Smooth muscle cell (in vitro differentiated cells): ENCODE measurements around the gene FAM177B. TPM values are rescaled to one million over a fixed set of nuclear protein-coding genes. Genes with fewer than 3 reads are reported as not detected.
A peak's percentile ranks its signal among the peaks of the same experiment; 100 is the strongest.

Experiments
- DNase-seq: peaks from one replicate; lab custom pipeline; 2025; ENCODE audit not compliant: unreplicated experiment; lab: John Stamatoyannopoulos, UW
- H2AFZ ChIP-seq: fragments of 200-600 bp; sonication (generic); 2 replicates; pipeline ENCODE4 v1.6.0; 2016; ENCODE audit warnings: antibody characterized with exemption, low read depth, mild to moderate bottlenecking
- H3F3A ChIP-seq: fragments of 200-600 bp; sonication (generic); 2 replicates; pipeline ENCODE4 v1.6.0; 2017; ENCODE audit warnings: antibody characterized with exemption, low read depth
- H3K27ac ChIP-seq: fragments of 200-600 bp; sonication (generic); 2 replicates; pipeline ENCODE4 v1.5.1; 2016; ENCODE audit warnings: low read depth, mild to moderate bottlenecking
- H3K27me3 ChIP-seq: fragments of 200-600 bp; sonication (generic); 2 replicates; pipeline ENCODE4 v1.6.1; 2016; ENCODE audit warnings: low read depth, mild to moderate bottlenecking
- H3K36me3 ChIP-seq: fragments of 200-600 bp; sonication (generic); 2 replicates; pipeline ENCODE4 v1.5.1; 2016; ENCODE audit warnings: low read depth
- H3K4me1 ChIP-seq: fragments of 200-600 bp; sonication (generic); 2 replicates; pipeline ENCODE4 v1.5.1; 2016; ENCODE audit warnings: low read depth
- H3K4me2 ChIP-seq: fragments of 200-600 bp; sonication (generic); 2 replicates; pipeline ENCODE4 v1.6.0; 2016; ENCODE audit warnings: mild to moderate bottlenecking
- H3K4me3 ChIP-seq: fragments of 200-600 bp; sonication (generic); 2 replicates; pipeline ENCODE4 v1.5.1; 2016; ENCODE audit warnings: mild to moderate bottlenecking
- H3K79me2 ChIP-seq: fragments of 200-600 bp; sonication (generic); 2 replicates; pipeline ENCODE4 v1.6.0; 2016; ENCODE audit warnings: low read depth, mild to moderate bottlenecking
- H3K9ac ChIP-seq: fragments of 200-600 bp; sonication (generic); 2 replicates; pipeline ENCODE4 v1.6.0; 2016; ENCODE audit warnings: low read depth
- H3K9me3 ChIP-seq: fragments of 200-600 bp; sonication (generic); replicated peaks from 2 replicates; pipeline ENCODE4 v1.5.1; 2016; ENCODE audit warnings: low read depth
- H4K20me1 ChIP-seq: fragments of 200-600 bp; sonication (generic); 2 replicates; pipeline ENCODE4 v1.6.0; 2016; ENCODE audit warnings: low read depth
- WGBS: methylation state at CpG from one replicate; pipeline ENCODE4 v1.1.7; 2016; ENCODE audit warnings: low lambda C conversion rate; 5-methylcytosine and 5-hydroxymethylcytosine counted together
- polyA plus RNA-seq: library from polyadenylated mRNA; unstranded; fragments of >200 nt; fragmentation: Nextera tagmentation; extraction: Ambion mirVana; gene quantifications from 2 replicates; pipeline ENCODE4 v1.2.1, GENCODE V29; 2016
- total RNA-seq: library from RNA; depleted of rRNA; stranded (reverse); fragments of >200 nt; gene quantifications from 2 replicates; pipeline ENCODE4 v1.2.3, GENCODE V29; 2014
- TF ChIP-seq, protein P1 (sequence below): fragments of 200-600 bp; sonication (generic); IDR thresholded peaks from 2 replicates; pipeline ENCODE4 v1.5.1; 2017; ENCODE audit warnings: borderline replicate concordance, mild to moderate bottlenecking, antibody characterized with exemption; ENCODE audit not compliant: insufficient read depth, poor library complexity, severe bottlenecking

The FAM177B gene
- total and polyA plus RNA-seq, 2 experiments from 2014 or later, result not detected

DNA sequence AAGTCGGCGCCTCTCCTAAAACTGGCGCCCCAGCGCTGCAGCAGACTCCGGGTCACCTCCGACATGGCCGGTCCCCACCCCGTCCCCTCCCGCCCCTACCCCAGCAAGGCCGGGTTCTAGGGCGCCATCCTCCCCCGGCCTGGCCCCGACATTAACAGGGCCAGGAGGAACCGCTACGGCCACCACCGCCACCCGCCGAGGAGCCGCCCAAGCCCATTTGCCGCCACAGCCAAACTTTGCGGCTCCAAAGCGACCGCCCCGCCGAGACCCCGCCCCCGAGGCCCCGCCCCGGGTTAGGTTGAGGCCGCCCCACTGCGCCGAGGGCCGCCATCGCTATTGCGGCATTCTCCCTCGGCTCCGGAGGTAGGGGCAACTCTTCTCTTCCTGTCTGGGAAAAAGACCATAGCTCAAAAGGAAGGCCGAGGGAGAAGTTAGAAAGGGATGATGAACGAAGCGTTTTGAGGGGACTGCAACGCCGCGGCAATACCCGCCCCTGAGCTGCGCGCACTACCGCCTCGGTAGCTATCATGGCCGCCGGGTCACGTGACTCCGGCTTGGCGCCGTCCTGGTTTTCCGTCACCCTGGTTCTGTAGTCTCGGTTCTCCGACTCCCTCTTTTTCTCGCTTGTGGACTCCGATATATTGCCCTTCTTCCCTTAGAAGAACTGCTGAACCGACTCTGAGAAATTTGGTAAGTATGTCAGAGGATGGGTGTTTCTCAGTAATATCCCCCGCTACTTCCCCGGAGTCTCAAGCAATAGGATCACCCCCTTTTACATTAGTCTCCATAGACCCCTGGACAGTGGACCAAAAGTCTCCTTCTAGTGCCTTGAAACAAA lies 24.5 kb upstream of the FAM177B start, which contains the start of the genes AIDA and BROX:
Gene AIDA (minus strand): TSS at position 239 of the 838 bp plus-strand sequence. CDS start 174 bp downstream, at position 65.
Gene BROX (plus strand): TSS at position 312 of the 838 bp plus-strand sequence. CDS start 3,136 bp downstream, outside the sequence.
- peak; percentile 93 for DNase-seq
- 1% methylated on average over 46 of the region's 62 CpGs for WGBS
- no peaks in the 10 kb centered on the region for H3K9me3 ChIP-seq
- H3K36me3 ChIP-seq, result no peaks in the 10 kb centered on the region
- H3F3A ChIP-seq, result peaks cover 3% of the 10 kb centered on the region
- peak within 1 kb of the TSS; percentile 85 for H3K4me3 ChIP-seq
- H3K4me1 ChIP-seq, result peaks cover 11% of the 10 kb centered on the region
- peaks cover 49% of the 10 kb centered on the region for H3K79me2 ChIP-seq
- H3K27me3 ChIP-seq, result no peaks in the 10 kb centered on the region
- TF ChIP-seq, protein P1, sequence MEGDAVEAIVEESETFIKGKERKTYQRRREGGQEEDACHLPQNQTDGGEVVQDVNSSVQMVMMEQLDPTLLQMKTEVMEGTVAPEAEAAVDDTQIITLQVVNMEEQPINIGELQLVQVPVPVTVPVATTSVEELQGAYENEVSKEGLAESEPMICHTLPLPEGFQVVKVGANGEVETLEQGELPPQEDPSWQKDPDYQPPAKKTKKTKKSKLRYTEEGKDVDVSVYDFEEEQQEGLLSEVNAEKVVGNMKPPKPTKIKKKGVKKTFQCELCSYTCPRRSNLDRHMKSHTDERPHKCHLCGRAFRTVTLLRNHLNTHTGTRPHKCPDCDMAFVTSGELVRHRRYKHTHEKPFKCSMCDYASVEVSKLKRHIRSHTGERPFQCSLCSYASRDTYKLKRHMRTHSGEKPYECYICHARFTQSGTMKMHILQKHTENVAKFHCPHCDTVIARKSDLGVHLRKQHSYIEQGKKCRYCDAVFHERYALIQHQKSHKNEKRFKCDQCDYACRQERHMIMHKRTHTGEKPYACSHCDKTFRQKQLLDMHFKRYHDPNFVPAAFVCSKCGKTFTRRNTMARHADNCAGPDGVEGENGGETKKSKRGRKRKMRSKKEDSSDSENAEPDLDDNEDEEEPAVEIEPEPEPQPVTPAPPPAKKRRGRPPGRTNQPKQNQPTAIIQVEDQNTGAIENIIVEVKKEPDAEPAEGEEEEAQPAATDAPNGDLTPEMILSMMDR, result no peak
- peak within 1 kb of the TSS; percentile 99 for H2AFZ ChIP-seq
- H4K20me1 ChIP-seq, result peaks cover 13% of the 10 kb centered on the region
- H3K27ac ChIP-seq, result peak within 1 kb of the TSS; percentile 99
- H3K4me2 ChIP-seq, result peak within 1 kb of the TSS; percentile 96
- peak within 1 kb of the TSS; percentile 94 for H3K9ac ChIP-seq

DNA sequence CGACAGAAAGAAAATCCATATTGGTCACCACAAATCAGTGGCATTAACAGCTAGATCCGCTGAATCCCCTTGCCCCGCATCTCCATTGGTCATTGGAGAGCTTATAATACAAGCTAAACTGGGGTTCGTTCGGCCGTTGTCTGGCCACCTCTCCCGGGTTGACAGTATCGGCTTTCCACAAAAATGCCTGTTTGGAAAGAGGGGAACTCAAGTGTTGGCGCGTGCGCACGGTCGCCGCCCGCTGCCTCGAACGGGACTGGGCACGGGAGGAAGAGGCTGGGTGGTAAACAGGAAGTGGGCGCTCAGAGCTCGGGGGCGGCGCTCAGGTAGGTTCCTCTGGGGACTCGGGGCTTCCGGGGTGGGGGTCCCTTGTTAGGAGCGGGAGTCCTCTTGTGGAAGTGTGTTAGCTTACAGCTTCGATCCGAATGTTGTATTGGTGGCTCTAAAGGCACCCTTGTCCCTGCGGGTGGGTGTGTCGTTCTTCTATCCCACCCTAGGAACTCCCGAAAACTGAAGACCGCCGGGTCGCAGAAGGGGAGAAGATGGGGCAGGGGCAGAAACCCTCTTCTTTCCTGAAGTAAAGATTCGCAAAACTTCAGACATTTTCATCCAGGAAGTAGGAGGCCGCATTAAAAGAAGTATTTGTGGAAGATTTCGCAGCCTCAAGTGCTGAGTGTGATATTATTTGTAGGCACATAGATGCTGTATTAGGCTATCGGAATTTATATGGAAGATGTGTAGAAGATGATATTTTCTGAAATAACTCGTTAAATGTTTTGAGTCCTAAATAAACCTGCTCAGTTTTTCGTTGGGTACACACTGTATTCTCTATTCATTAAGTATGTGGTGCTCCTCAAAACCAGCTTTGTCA lies 23.7 kb upstream of the FAM177B start:
- TF ChIP-seq, protein P1, result no peak
- H3K4me3 ChIP-seq, result peak overlapping the region; percentile 85
- peak overlapping the region; percentile 99 for H2AFZ ChIP-seq
- WGBS, result 2% methylated on average over 39 of the region's 39 CpGs
- H4K20me1 ChIP-seq, result peaks cover 11% of the 10 kb centered on the region
- peak overlapping the region; percentile 96 for H3K4me2 ChIP-seq
- H3K9ac ChIP-seq, result peak overlapping the region; percentile 94
- peaks cover 8% of the 10 kb centered on the region for H3K36me3 ChIP-seq
- H3K27ac ChIP-seq, result peak overlapping the region; percentile 99
- H3K79me2 ChIP-seq, result peaks cover 41% of the 10 kb centered on the region
- H3K27me3 ChIP-seq, result no peaks in the 10 kb centered on the region
- peak; percentile 64 for DNase-seq
- peaks cover 11% of the 10 kb centered on the region for H3K4me1 ChIP-seq
- H3F3A ChIP-seq, result peaks cover 3% of the 10 kb centered on the region
- no peaks in the 10 kb centered on the region for H3K9me3 ChIP-seq

DNA sequence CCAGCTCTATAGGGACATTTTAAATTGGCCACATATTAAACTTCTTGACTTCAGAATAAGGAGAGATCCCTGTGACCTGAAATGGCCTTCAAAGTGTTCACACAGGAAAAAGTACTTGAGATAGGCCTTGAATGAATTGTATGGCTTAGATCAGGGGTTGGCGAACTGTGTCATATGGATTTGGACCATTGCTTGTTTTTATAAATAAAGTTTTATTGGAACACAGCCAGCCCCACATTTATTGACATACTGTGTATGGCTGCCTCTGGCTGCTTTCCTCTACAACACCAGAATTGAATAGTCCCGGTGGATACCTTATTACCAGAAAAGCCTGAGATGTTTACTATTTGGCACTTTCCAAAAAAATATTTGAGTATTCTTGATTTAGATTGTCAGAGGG lies 20.6 kb upstream of the FAM177B start:
- Histone ChIP-seq H4K20me1 (no peaks in the 10 kb centered on the region), H3K9me3 (no peaks in the 10 kb centered on the region), H3K4me3 (no peak overlapping the region), H3K9ac (no peak overlapping the region), H3K4me2 (no peak overlapping the region), H3F3A (peaks cover 3% of the 10 kb centered on the region), H2AFZ (no peak overlapping the region), H3K27ac (no peak overlapping the region), H3K4me1 (no peaks in the 10 kb centered on the region), H3K36me3 (peaks cover 35% of the 10 kb centered on the region), H3K27me3 (no peaks in the 10 kb centered on the region), H3K79me2 (peaks cover 14% of the 10 kb centered on the region)
- DNase-seq, result no peak
- WGBS, result 96% methylated on average over 2 of the region's 2 CpGs
- TF ChIP-seq, protein P1, result no peak
